ENCODE results near the gene EYA2. TPM values are rescaled to one million over a fixed set of nuclear protein-coding genes. Genes with fewer than 3 reads are reported as not detected.
A peak's percentile ranks its signal among the peaks of the same experiment; 100 is the strongest.
"Not testable (repeated sequence)": the region's sequence is repeated elsewhere in the genome, so short reads cannot be mapped to it uniquely, and the experiment has no call there.

Gene EYA2
- total RNA-seq, 1 experiment from 2014 or later: 0.15 TPM

GRCh38 chr20:46894971-46895905 lies 595 bp downstream of the EYA2 start:
- DNase-seq (ENCODE audit: low read depth): peak; percentile 32

- DNase-seq (ENCODE audit: low read depth): no peak
Measured at GRCh38 chr20:46895906-46896242, 1.2 kb downstream of the EYA2 start.

DNA sequence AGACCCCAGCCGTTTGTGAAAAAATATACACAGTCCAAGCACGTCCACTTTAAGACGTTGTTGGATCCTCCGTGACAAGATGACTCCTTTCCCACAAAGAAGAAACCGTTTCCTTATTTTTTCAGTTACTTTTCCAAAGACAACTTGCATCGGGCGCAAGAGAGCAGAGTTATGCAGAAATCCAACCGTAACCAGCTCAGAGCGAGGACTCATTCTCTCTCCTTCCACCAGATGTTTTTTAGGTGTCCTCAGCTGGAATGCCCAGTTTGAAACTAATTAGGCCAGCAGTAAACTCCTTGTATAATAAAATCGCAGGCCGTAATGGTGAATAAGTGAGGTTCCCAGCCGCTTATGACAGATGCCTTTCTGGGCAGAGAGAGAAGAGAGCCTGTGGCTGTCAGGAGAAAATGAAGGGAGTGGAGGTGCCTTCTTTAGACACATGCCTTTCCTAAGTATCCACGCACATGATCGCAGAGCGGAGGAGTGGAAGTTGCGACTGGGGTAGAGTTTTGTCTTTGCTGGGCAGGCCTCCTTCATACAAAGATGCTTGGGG lies 2.8 kb downstream of the EYA2 start:
- no peak for DNase-seq (ENCODE audit: low read depth)

DNA sequence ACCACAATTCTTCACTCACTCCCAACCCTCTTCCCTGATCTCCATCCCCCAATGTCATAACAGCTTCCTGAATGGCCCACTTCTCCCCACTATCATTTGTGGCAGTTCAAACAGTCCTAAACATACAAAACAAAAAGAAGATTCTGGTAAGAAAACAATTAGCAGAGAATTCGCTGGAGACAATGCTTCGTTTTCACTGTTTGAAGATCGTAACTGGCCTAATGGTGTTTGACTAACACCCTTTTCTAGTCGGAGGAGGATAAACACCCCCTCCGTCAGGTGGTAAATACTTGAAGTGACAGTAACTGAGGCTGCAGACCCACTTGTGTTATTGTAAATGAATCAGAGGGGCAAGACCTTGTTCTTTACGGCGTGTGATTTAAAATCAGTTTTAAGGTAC lies 3.8 kb downstream of the EYA2 start:
- DNase-seq (ENCODE audit: low read depth): no peak

GRCh38 chr20:46899621-46900020 lies 5.0 kb downstream of the EYA2 start:
- DNase-seq (ENCODE audit: low read depth): no peak

DNA sequence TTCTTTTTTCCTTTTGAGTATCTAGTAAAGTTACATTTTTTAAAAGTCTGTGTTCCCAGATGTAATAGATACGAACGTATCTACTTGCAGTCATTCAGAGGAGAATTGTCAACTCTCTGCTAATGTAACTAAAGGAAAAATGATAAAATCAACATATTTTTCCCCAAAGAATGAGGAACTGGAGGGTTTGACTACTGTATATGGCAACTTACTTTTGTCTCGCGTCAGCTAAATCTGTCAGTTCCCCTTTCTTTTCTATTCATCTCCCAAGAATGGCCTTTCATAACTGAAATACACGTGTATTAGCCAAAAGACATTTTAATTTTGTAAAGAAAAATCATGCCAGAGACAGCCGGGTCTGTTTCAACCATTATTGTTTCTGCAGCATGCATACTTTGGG lies 5.4 kb downstream of the EYA2 start:
- no peak for DNase-seq (ENCODE audit: low read depth)

GRCh38 chr20:46900826-46901225 lies 6.2 kb downstream of the EYA2 start:
- DNase-seq (ENCODE audit: low read depth): no peak

DNA sequence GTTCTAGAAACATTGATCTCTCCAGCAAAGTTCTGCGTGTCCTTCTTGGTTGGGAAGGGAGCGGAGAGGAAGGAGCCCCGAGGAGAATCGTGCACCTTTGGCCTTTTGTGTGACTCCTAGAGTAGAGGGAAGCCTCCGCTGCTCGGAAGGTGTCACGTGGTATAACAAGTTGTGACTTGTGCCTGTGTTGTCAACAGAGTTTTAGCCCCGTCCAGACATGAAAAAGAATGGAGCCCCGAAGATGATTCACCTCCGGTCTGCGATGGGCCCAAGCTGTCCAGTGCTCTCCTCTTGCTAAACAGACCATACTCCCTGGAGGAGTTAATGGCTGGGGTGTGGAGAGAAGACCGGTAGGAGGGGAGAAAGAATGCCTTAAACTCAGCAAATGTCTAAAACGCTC lies 7.0 kb downstream of the EYA2 start:
- DNase-seq (ENCODE audit: low read depth): no peak

- no peak for DNase-seq (ENCODE audit: low read depth)
Measured at GRCh38 chr20:46903256-46903655, 8.6 kb downstream of the EYA2 start.

DNA sequence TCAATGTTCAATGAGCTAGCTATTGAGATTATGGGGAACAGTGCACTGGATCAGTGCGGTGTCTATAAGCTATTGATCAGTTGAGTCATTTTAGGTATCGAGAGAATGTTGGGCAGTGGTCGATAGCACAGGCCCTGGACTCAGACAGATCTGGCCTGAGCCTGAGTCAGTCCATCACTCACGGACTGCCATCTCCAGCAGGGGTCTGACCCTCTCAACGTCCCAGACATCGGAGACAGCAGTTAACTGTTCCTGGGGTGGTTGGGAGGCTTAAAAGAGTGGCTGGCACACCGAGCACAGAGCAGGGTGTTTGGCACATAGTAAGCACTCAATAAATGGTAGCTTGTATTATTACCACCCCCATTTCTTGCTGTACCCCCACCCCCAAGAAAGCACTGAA lies 9.3 kb downstream of the EYA2 start:
- no peak for DNase-seq (ENCODE audit: low read depth)

DNA sequence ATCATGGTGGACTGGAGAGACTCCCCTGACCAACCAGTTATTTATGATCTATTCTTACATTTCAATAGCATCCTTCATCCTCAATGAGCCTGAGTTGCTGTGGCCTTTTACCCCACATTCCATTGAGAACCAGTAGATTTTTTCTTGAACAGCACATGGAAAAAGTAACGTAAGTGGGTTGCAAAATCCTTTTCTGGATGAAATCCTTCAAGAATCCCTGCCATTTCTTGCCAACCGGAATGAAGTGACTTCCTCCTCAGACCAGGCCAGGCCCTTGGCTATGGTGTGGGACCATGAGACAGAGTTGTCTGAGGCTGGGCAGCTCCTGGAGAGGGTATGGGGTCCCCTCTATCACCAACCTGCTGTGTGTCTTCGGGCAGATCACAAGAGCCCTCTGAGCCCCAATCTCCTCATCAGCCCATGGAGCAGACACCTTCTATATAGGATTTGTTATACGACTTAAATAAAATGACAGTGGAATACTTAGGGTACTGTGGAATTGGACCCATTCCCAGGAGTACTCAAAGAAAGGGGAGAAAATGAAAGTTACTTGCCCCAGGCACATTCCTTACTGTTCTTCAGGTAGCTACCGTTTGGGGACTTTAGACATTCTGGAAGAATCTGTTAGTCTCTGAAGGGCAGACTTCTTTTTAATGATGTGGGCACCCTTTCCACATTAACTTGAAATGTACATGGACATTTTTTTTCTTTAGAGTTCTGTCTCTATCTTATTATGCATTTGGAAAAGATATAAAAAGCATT lies 10.9 kb downstream of the EYA2 start:
- peak; percentile 28 for DNase-seq (ENCODE audit: low read depth)

GRCh38 chr20:46913329-46914044 lies 18.8 kb downstream of the EYA2 start:
- no peak for DNase-seq (ENCODE audit: low read depth)

DNA sequence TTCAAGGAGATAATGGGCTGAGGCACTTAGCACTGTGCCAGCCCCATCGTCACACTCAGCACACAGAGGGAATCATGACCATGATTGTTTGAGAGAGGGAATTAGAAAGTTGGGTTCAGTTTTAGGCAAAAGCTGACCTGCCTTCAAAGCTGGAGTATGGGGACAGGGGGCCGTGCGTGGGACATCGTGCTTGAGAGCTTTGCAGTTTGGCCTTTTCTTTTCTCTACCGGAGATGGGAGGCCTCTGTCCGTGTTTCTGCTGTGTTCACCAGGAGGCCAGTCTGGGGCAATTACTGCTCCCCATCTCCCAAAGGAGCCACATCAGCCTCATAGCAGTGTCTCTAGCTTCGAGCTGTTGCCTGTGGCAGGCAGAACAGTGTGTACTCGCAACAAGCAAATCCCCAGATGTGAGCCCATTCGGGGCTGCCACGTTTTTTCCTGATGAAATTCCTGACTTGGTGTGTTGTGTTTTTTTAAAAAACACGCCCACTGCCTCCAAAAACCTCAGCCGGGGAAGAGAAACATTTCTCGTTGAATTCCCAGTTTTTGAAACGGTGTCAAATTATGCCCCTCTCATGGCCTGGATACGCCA lies 20.2 kb downstream of the EYA2 start:
- DNase-seq (ENCODE audit: low read depth): no peak

DNA sequence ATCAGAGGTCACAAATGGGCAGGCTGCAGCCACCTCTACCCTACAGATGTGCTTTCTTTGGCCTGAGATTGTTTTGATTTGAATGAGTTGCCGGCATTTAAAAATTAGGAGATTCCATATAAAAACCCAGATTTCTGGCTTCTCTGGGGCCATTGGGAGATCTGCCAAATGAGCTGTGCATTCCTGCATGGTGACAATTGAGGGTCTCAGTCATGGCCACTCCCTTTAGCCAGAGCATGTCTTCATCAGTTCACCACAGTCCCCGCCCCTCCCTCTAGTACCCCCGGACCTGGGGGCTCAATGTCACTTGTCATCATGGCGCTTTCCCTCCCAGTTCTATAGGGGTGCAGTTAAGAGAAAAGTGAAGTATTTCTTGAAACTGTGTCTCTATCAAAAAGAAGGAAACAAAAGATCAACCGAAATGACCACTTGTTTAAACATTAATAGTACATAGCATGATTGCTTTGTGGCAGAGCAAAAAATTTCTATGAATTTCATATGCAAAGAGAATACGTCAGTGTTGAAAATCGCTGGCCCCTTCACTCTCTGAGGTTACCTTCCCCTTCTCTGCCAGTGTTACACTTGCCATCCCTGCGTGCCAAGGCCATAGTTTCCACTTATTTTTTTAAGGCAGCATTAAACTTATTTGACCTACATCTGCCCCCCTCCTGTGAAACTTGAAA lies 21.1 kb downstream of the EYA2 start:
- DNase-seq (ENCODE audit: low read depth): no peak

- no peak for DNase-seq (ENCODE audit: low read depth)
Measured at GRCh38 chr20:46916258-46916603, 21.6 kb downstream of the EYA2 start.

DNA sequence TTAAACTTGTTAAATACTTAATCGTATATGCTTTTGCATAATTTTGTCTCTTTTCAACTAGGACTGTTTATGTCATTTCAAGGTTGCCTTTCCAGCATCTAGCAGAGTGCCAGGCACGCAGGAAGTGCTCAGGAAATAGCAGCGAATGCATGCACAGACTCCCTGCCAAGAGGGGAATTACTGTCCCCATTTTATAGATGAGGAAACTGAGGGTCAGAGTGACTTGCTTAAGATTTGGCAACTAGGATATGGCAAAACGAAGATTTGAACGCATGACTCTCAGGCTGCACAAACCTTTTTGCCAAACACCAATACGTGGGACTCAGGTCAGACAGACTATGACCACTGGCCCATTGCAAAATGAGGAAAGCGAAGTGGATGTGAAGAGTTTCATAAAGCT lies 22.5 kb downstream of the EYA2 start:
- no peak for DNase-seq (ENCODE audit: low read depth)

- no peak for DNase-seq (ENCODE audit: low read depth)
Measured at GRCh38 chr20:46920114-46920513, 25.5 kb downstream of the EYA2 start.

DNA sequence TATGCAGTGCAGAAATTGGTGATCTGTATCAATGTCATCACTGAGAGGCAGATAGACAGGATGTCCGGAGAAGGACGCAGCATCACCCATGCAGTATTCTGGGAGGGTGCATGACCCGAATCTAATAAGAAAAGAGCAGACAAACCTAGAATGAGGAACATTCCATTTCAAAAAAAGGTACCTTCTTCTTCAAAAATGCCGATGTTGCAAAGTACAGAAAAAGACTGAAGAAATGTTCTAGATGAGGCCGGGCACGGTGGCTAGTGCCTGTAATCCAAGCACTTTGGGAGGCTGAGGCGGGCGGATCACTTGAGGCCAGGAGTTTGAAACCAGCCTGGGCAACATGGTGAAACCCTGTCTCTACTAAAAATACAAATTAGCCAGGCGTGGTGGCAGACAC lies 28.2 kb downstream of the EYA2 start:
- not testable (repeated sequence) for DNase-seq (ENCODE audit: low read depth)

DNA sequence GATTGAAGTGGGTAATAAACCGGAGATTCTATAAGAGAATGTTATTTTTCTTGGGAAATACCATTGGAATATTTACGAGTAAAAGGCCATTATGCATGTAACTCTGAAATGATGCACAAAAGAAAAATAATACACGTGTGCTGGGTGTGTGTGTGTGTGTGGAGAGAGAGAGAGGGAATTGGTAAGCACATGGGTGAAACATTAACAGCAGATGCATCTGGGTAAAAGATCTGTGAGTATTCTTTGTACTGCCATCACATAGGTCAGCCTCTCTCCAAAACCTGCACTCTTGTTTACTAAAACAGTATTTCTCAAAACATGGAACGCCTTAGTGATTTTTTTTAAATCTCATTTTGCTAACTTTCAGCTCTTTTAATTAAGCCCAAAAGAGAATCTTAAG lies 28.9 kb downstream of the EYA2 start:
- no peak for DNase-seq (ENCODE audit: low read depth)

GRCh38 chr20:46928580-46929132 lies 34.0 kb downstream of the EYA2 start:
- peak; percentile 22 for DNase-seq (ENCODE audit: low read depth)

DNA sequence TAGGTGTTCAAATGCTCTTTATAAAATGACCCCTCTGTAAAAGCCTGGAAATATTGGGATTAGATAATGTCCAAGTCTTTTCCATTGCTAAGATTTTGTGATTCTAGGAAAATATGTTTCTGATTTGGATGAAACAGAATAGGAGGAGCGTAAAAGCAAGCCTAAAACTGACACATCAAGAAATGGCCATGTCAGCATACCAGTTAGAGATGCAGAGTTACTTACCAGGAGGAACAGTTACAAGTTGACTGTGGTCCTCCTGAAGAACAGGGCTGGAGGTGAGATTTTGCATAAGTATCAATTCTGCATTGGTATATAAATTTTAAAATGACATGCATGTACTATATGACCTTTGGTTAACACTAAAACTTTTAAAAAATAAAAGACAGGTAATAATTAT lies 35.3 kb downstream of the EYA2 start:
- DNase-seq (ENCODE audit: low read depth): no peak
